HEK293 (cell line): Measurements from ENCODE around the gene CRYGA.

ENCODE experiments used
- CTCF ChIA-PET: fragments of 350-600 bp; formaldehyde crosslinking; extraction: SDS; loops from one replicate; lab custom pipeline; 2021; ENCODE audit warnings: antibody characterized with exemption; lab: Yijun Ruan, JAX
- POLR2A ChIA-PET: fragments of 300-600 bp; formaldehyde crosslinking; extraction: SDS; loops from one replicate; lab custom pipeline; 2020; ENCODE audit warnings: antibody characterized with exemption, inconsistent platforms; lab: Yijun Ruan, JAX
- H3K27ac ChIP-seq: fragments of 200-500 bp; sonication (Bioruptor generic); 2 replicates; pipeline ENCODE4 v1.5.1; 2014; ENCODE audit warnings: low read depth, low read length, control low read depth, inconsistent platforms; ENCODE audit errors: extremely low read depth
- H3K36me3 ChIP-seq, 2 experiments: fragments of 200-500 bp in 1 of 2; sonication (Bioruptor generic) in 1 of 2; 1 replicate in 1 of 2; 2 replicates in 1 of 2; pipeline ENCODE4 v1.5.1; 2014 to 2017; ENCODE audit warnings: inconsistent platforms in 2 of 2, low read length in 2 of 2; ENCODE audit not compliant: control insufficient read depth in 2 of 2, insufficient read depth in 1 of 2
- H3K4me1 ChIP-seq: fragments of 200-500 bp; sonication (Bioruptor generic); 2 replicates; pipeline ENCODE4 v1.5.1; 2014; ENCODE audit warnings: mild to moderate bottlenecking, low read length, inconsistent platforms; ENCODE audit not compliant: control insufficient read depth, insufficient read depth
- H3K4me3 ChIP-seq: 2 replicates; pipeline ENCODE4 v1.5.1; 2011; ENCODE audit warnings: low read depth, mild to moderate bottlenecking, control low read depth, low read length, moderate library complexity
- H3K9me3 ChIP-seq: fragments of 200-500 bp; sonication (Bioruptor generic); 2 replicates; pipeline ENCODE4 v1.5.1; 2014; ENCODE audit warnings: low read depth, low read length, inconsistent platforms; ENCODE audit not compliant: control insufficient read depth, insufficient read depth
- GFI1B ChIP-seq: fragments of 450-650 bp; formaldehyde crosslinking; IDR thresholded peaks from 2 replicates; pipeline ENCODE4 v1.5.1; 2016; ENCODE audit warnings: missing biosample characterization, missing genetic modification characterization
- HOXD13 ChIP-seq: sonication (generic); formaldehyde crosslinking; IDR thresholded peaks from 2 replicates; pipeline ENCODE4 v1.8.0; 2022; ENCODE audit warnings: missing genetic modification reagents, borderline replicate concordance
- REPIN1 ChIP-seq: fragments of 450-650 bp; formaldehyde crosslinking; IDR thresholded peaks from 2 replicates; pipeline ENCODE4 v1.5.1; 2017; ENCODE audit warnings: missing biosample characterization, missing genetic modification characterization, low read depth
- REST ChIP-seq: fragments of 450-650 bp; formaldehyde crosslinking; IDR thresholded peaks from 2 replicates; pipeline ENCODE4 v1.5.1; 2016; ENCODE audit warnings: missing biosample characterization, missing genetic modification characterization
- SP3 ChIP-seq: fragments of 450-650 bp; formaldehyde crosslinking; IDR thresholded peaks from 2 replicates; pipeline ENCODE4 v1.5.1; 2016; ENCODE audit warnings: missing biosample characterization, missing genetic modification characterization
- SP7 ChIP-seq: fragments of 450-650 bp; formaldehyde crosslinking; IDR thresholded peaks from 2 replicates; pipeline ENCODE4 v1.5.1; 2016; ENCODE audit warnings: missing biosample characterization, missing genetic modification characterization
- WT1 ChIP-seq: fragments of 450-650 bp; formaldehyde crosslinking; IDR thresholded peaks from 2 replicates; pipeline ENCODE4 v1.5.1; 2016; ENCODE audit warnings: missing biosample characterization, missing genetic modification characterization
- ZBTB10 ChIP-seq: fragments of 450-650 bp; formaldehyde crosslinking; IDR thresholded peaks from 2 replicates; pipeline ENCODE4 v1.5.1; 2016; ENCODE audit warnings: missing biosample characterization, missing genetic modification characterization
- ZBTB21 ChIP-seq: fragments of 450-650 bp; formaldehyde crosslinking; IDR thresholded peaks from 2 replicates; pipeline ENCODE4 v1.5.1; 2017; ENCODE audit warnings: missing biosample characterization, missing genetic modification characterization
- ZFP3 ChIP-seq: fragments of 450-650 bp; formaldehyde crosslinking; IDR thresholded peaks from 2 replicates; pipeline ENCODE4 v1.5.1; 2016; ENCODE audit warnings: low read depth, missing biosample characterization, missing genetic modification characterization
- ZNF138 ChIP-seq: fragments of 450-650 bp; formaldehyde crosslinking; IDR thresholded peaks from 2 replicates; pipeline ENCODE4 v1.5.1; 2016; ENCODE audit warnings: missing biosample characterization, missing genetic modification characterization, borderline replicate concordance
- ZNF157 ChIP-seq: fragments of 450-650 bp; formaldehyde crosslinking; IDR thresholded peaks from 2 replicates; pipeline ENCODE4 v1.5.1; 2016; ENCODE audit warnings: missing biosample characterization, missing genetic modification characterization
- ZNF223 ChIP-seq: fragments of 450-650 bp; formaldehyde crosslinking; IDR thresholded peaks from 2 replicates; pipeline ENCODE4 v1.5.1; 2016; ENCODE audit warnings: missing biosample characterization, missing genetic modification characterization
- ZNF248 ChIP-seq: fragments of 450-650 bp; formaldehyde crosslinking; IDR thresholded peaks from 2 replicates; pipeline ENCODE4 v1.5.1; 2017; ENCODE audit warnings: missing biosample characterization, missing genetic modification characterization
- ZNF266 ChIP-seq: fragments of 450-650 bp; formaldehyde crosslinking; IDR thresholded peaks from 2 replicates; pipeline ENCODE4 v1.5.1; 2016; ENCODE audit warnings: missing biosample characterization, missing genetic modification characterization, low read depth
- ZNF514 ChIP-seq: fragments of 450-650 bp; formaldehyde crosslinking; IDR thresholded peaks from 2 replicates; pipeline ENCODE4 v1.5.1; 2016; ENCODE audit warnings: missing biosample characterization, missing genetic modification characterization
- ZNF561 ChIP-seq: fragments of 450-650 bp; IDR thresholded peaks from 2 replicates; pipeline ENCODE4 v1.5.1; 2018; ENCODE audit warnings: missing biosample characterization, missing genetic modification characterization, borderline replicate concordance
- ZNF621 ChIP-seq: fragments of 450-650 bp; formaldehyde crosslinking; IDR thresholded peaks from 2 replicates; pipeline ENCODE4 v1.5.1; 2017; ENCODE audit warnings: missing biosample characterization, missing genetic modification characterization
- ZNF629 ChIP-seq: fragments of 450-650 bp; formaldehyde crosslinking; IDR thresholded peaks from 2 replicates; pipeline ENCODE4 v1.5.1; 2017; ENCODE audit warnings: missing biosample characterization, missing genetic modification characterization
- TF ChIP-seq, protein P1 (sequence below): fragments of 450-650 bp; formaldehyde crosslinking; IDR thresholded peaks from 2 replicates; pipeline ENCODE4 v1.5.1; 2017; ENCODE audit warnings: missing biosample characterization, missing genetic modification characterization
- TF ChIP-seq, protein P2 (sequence below): fragments of 450-650 bp; formaldehyde crosslinking; IDR thresholded peaks from 2 replicates; pipeline ENCODE4 v1.5.1; 2016; ENCODE audit warnings: missing biosample characterization, missing genetic modification characterization

The CRYGA gene

GRCh38 chr2:208183526-208183925 lies 20.1 kb upstream of the CRYGA start:
- Histone ChIP-seq H3K27ac (no peak overlapping the region), H3K4me3 (no peak overlapping the region), H3K36me3 (no peaks in the 10 kb centered on the region), H3K4me1 (no peaks in the 10 kb centered on the region; the same call in 1 of the 2 replicates), H3K9me3 (no peaks in the 10 kb centered on the region)
- POLR2A ChIA-PET = no interaction called here
- CTCF ChIA-PET = no interaction called here
- no peak for TF ChIP-seq ZBTB10 (tag by site-specific recombination)
- no peak for TF ChIP-seq ZNF248
- TF ChIP-seq REST = no peak
- TF ChIP-seq ZNF138 (tag by site-specific recombination) = no peak
- TF ChIP-seq WT1 = no peak
- no peak for TF ChIP-seq REPIN1 (tag by site-specific recombination)
- TF ChIP-seq SP7 (tag by site-specific recombination) = no peak
- no peak for TF ChIP-seq ZNF621

DNA sequence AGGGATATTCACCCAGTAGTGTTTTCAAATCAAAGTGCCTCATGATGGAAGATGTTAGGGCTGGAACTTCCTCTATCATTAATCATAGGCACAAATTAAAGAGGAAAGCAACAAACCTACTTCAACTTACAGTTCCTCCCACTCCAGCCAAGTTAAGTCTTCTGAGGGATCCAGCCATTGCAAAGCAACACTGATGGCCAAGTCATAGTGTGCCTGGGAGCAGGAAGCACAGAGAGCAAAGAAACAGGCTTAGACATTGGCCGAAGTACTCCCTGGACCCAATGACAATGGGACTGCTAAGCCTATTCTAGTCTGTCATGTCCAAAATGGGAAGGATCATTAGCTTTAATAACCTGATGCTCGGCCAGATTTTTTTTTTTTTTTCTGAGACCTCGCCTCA lies 19.4 kb upstream of the CRYGA start:
- no peaks in the 10 kb centered on the region; the same call in 1 of the 2 replicates for H3K4me1 ChIP-seq
- CTCF ChIA-PET = no interaction called here

More for the DNA sequence above, 19.4 kb upstream of the CRYGA start:
- TF ChIP-seq ZNF223 (no peak), ZNF514 (no peak), ZNF266 (tag by site-specific recombination) (no peak), ZNF561 (no peak), ZBTB21 (tag by site-specific recombination) (no peak), SP3 (tag by site-specific recombination) (no peak), ZNF629 (tag by site-specific recombination) (no peak), GFI1B (no peak), HOXD13 (CRISPR knock-in tag) (no peak), ZNF157 (tag by site-specific recombination) (no peak), ZFP3 (tag by site-specific recombination) (no peak)
- TF ChIP-seq, protein P1, sequence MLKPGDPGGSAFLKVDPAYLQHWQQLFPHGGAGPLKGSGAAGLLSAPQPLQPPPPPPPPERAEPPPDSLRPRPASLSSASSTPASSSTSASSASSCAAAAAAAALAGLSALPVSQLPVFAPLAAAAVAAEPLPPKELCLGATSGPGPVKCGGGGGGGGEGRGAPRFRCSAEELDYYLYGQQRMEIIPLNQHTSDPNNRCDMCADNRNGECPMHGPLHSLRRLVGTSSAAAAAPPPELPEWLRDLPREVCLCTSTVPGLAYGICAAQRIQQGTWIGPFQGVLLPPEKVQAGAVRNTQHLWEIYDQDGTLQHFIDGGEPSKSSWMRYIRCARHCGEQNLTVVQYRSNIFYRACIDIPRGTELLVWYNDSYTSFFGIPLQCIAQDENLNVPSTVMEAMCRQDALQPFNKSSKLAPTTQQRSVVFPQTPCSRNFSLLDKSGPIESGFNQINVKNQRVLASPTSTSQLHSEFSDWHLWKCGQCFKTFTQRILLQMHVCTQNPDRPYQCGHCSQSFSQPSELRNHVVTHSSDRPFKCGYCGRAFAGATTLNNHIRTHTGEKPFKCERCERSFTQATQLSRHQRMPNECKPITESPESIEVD = no peak
- TF ChIP-seq, protein P2, sequence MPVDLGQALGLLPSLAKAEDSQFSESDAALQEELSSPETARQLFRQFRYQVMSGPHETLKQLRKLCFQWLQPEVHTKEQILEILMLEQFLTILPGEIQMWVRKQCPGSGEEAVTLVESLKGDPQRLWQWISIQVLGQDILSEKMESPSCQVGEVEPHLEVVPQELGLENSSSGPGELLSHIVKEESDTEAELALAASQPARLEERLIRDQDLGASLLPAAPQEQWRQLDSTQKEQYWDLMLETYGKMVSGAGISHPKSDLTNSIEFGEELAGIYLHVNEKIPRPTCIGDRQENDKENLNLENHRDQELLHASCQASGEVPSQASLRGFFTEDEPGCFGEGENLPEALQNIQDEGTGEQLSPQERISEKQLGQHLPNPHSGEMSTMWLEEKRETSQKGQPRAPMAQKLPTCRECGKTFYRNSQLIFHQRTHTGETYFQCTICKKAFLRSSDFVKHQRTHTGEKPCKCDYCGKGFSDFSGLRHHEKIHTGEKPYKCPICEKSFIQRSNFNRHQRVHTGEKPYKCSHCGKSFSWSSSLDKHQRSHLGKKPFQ (tag by site-specific recombination) = no peak
- no peak overlapping the region for H3K4me3 ChIP-seq
- no peak overlapping the region for H3K27ac ChIP-seq
- H3K9me3 ChIP-seq = no peaks in the 10 kb centered on the region
- POLR2A ChIA-PET = no interaction called here
- no peaks in the 10 kb centered on the region for H3K36me3 ChIP-seq
